Esophagus muscularis mucosa (tissue), 3 donors: ENCODE measurements around the gene SUPT20H.

Experiments used
- CTCF ChIP-seq, 3 experiments: fragments of 200-600 bp in 2 of 3; fragments of 450-650 bp in 1 of 3; sonication (generic) in 2 of 3; IDR thresholded peaks; one replicate each; pipeline ENCODE4 v1.5.1; 2017 to 2019; ENCODE audit warnings: antibody characterized with exemption in 3 of 3, mild to moderate bottlenecking in 2 of 3, moderate library complexity in 1 of 3
- POLR2A ChIP-seq: fragments of 450-650 bp; IDR thresholded peaks from one replicate; pipeline ENCODE4 v1.6.1; 2017; ENCODE audit warnings: antibody characterized with exemption, moderate library complexity, mild to moderate bottlenecking, low read depth
- POLR2AphosphoS5 ChIP-seq, 2 donors: sonication (generic); formaldehyde crosslinking; IDR thresholded peaks; one replicate each; pipeline ENCODE4 v1.6.1; 2017; ENCODE audit warnings: antibody characterized with exemption in 2 of 2

- TF ChIP-seq CTCF (IDR thresholded peaks at IDR 0.05) (no peak), POLR2AphosphoS5 (IDR thresholded peaks at IDR 0.05) (no peak), POLR2A (no peak)
These were observed 45.8 kb upstream of the SUPT20H start, which contains the start of gene CSNK1A1L for GRCh38 chr13:37105251-37105714.
